ENCODE measurements around the gene FGD3.

- TF ChIP-seq NCOA4 (IDR thresholded peaks at IDR 0.05; ENCODE audit: partially characterized antibody) (no peak), FOS (IDR thresholded peaks at IDR 0.05; ENCODE audit: extremely low read depth, insufficient read length) (no peak), ETV1 (tag; conservative IDR thresholded peaks at IDR 0.05; ENCODE audit: low read depth) (no peak), HMG20B (CRISPR knock-in tag; IDR thresholded peaks at IDR 0.05) (no peak)
Observed at GRCh38 chr9:92941861-92942260, 5.5 kb upstream of the FGD3 start.

Data from K562 (cell line).